Ishikawa (cell line): ENCODE data around the gene JOSD2.

Experiments
- EP300 ChIP-seq: IDR thresholded peaks from 2 replicates; pipeline ENCODE4 v1.6.1; 2012; ENCODE audit warnings: borderline replicate concordance
- TAF1 ChIP-seq: IDR thresholded peaks from 2 replicates; pipeline ENCODE4 v1.6.1; 2012; ENCODE audit warnings: low read depth, mild to moderate bottlenecking

DNA sequence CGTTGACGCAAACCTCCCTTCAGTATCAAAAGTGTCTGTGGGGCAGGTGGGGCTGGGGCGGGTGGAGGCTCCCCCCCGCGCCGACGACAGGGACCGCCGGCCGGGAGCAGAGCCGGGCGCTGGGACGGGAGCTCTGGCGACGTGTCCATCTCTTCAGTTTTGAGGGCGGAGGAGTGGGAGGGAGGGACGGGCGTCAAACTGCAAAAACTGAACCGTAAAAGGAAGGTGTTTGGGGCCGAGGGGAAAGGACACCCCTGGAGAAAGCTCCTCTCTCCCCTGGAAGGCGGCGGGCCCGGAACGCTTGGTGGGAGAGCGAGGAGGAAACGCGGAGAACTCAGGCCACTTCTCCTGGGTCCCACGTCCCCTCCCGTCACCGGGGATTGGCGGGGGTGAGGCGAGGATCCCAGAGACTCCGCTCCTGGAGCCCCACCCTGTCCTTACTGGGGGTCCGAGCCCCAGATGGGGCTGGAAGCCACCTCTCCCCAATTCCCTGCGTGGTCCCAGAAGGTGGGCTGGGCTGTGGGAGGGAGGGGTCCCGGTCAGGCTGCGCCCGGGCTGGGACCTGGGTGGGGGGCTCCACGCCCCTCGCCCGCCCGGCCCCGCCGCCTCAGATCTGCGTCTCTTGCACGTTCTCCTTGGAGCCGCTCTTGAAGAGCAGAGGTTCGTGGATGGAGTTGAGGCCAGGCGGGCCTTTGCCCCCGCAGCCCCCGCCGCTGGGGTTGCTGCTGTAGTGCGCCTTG lies 6.1 kb upstream of the JOSD2 start:
- TF ChIP-seq TAF1: no peak
- no peak for TF ChIP-seq EP300
